GM18508 (cell line): Measurements from ENCODE around the gene PPFIA4.
"Not testable (repeated sequence)": the region's sequence is repeated elsewhere in the genome, so short reads cannot be mapped to it uniquely, and the experiment has no call there.

Experiments
- ATAC-seq: cut with Tn5 transposase; IDR thresholded peaks from one replicate; pipeline ENCODE4 v1.9.1; 2021; ENCODE audit warnings: moderate number of reproducible peaks; ENCODE audit not compliant: insufficient read depth, unreplicated experiment

The PPFIA4 gene

GRCh38 chr1:203026031-203026665 is at the start of gene PPFIA4:
TSS of gene PPFIA4 (plus strand) at chr1:203026491. CDS start at chr1:203039009, 12,518 bp downstream.
- no peak for ATAC-seq

GRCh38 chr1:202976633-202977032 is 49.7 kb upstream of the PPFIA4 start:
- ATAC-seq = no peak

DNA sequence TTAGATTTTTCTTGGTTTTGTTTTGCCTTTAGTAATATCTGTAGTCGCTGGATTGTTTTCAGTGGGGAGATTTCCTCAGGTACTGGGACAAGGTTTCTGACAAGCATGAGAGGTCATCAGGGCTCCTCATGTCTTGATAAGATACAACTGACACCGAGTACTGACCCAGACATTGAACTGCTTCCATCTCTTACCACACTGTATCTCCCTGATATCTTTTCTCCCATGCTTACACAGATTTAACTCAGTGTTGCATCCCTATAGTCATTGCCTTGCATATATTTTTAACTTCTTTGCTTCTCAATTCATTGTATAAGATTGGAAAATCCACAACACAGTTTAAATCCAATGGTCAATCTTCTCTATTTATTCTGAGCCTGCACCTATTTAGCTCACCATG is 46.8 kb upstream of the PPFIA4 start:
- no peak for ATAC-seq

DNA sequence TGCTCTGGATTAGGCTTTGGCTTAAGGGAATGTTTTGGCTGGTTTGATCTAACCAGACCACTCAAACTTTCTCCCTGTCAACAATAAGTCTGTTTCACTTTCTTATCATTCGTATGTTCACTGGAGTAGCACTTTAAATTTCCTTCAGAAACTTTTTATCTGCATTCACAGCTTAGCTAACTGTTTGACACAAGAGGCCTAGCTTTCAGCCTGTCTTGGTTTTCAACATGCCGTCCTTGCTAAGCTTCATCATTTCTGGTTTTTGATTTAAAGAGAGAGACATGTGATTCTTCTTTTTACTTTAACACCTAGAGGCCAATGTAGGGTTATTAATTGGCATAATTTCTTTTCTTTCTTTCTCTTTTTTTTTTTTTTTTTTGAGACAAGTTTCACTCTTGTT is 44.4 kb upstream of the PPFIA4 start:
- ATAC-seq = no peak

DNA sequence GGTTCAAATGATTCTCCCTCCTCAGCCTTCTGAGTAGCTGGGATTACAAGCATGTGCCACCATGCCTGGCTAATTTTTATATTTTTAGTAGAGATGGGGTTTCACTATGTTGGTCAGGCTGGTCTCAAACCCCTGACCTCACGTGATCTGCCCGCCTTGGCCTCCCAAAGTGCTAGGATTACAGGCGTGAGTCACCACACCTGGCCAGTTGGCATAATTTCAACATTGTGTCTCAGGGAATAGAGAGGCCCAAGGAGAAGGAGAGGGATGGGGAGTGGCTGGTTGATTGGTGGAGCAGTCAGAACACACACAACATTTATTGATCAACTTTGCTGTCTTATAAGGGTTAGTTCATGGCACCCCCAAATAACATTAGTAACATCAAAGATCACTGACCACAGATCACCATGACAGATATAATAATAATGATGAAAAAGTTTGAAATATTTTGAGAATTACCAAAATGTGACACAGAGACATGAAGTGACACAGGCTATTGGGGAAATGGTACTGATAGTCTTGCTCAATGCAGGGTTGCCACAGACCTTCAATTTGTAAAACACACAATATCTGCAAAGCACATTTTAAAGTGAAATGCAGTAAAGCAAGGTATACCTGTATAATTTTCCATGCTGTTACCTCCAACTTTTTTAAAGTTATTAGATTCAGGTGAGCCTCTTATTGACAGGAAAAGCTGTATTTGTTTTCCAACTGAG is 43.4 kb upstream of the PPFIA4 start:
- no peak for ATAC-seq

DNA sequence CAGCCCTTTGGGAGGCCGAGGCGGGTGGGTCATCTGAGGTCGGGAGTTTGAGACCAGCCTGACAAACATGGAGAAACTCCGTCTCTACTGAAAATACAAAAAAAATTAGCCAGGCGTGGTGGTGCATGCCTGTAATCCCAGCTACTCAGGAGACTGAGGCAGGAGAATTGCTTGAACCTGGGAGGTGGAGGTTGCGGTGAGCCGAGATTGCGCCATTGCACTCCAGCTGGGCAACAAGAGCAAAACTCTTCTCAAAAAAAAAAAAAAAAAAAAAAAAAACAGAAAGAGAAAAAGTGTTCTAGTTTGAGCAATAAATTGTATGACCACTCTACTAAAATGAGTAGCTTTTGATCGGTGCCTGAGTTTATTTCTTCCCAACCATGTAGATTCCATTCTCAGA is 40.2 kb upstream of the PPFIA4 start:
- ATAC-seq = not testable (repeated sequence)

DNA sequence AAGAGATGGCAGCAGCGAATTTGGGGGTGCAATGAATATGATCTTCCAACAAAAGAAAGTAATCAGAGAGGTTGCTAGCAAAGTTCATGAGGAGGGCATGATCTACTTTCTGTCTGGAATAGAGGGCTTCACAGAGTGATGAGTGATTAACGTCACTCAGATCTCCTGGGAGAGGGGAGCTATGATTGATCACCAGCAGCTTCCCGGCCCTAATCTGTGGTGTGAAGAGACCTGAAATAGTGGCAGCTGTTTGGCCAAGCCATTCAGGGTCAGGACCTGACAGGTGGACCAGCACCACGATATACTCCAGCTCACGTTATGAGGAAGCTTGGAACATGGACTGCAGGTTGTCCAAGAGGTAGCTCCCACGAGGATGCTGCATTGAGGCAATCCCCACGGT is 39.0 kb upstream of the PPFIA4 start:
- ATAC-seq = no peak

DNA sequence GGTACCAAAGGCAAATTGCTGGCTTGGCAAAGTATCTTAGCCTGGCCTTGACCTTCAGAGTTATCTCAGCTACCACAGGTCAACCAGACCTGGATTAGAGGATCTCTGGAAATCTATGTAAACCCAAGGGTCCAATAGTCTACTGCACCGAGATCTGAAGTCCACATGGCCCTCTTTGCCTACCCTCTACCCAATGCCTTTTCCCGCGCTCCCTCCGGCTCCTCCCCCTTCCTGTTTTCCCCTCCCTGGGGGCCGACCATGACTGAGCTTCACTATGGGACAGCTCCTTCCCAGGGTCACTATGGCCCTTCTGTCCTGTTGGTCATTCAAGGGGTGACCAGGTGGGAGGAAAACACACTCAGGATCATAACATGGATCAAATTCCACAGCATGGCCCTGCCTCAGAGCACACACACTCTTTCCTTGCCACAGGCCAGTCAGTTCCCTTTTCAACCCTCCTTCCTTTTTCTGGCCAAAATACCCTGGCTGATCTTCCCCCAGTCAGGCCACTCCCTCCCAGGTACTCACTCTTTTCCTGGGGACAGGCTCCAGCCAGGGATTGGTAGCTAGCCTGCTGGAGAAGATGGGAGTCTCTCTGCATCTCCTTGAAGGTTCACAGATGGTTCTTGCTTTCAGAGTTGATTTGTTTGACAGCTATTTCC is 38.2 kb upstream of the PPFIA4 start:
- ATAC-seq = no peak

DNA sequence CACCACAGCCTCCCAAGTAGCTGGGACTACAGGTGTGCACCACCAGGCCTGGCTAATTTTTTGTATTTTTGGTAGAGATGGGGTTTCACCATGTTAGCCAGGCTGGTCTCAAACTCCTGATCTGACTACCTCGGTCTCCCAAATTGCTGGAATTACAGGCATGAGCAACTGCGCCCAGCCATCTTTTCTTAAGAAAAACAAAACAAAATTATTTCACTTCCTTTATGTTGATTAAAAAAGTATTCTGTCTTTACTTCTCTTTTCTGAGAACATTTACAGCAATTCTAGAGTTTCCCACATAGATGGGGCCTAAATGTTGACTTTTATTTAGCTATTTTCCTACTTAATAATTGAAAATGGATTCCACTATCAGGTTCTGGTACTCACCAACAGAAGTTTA is 36.4 kb upstream of the PPFIA4 start:
- no peak for ATAC-seq

- ATAC-seq = no peak
Observed at GRCh38 chr1:202991112-202991511, 35.2 kb upstream of the PPFIA4 start.

DNA sequence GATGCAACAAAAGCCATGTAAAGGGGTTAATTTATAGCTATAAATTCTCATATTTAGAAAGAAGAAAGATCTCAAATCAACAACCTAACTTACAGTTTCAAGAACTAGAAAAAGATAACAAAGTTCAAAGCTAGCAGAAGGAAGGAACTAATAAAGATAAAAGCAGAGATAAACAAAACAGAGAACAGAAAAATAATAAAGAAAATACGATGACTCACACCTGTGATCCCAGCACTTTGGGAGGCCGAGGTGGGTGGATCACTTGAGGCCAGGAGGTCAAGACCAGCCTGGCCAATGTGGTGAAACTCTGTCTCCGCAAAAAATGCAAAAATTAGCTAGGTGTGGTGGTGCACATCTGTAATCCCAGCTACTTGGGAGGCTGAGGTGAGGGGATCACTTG is 31.5 kb upstream of the PPFIA4 start:
- no peak for ATAC-seq

- ATAC-seq = no peak
Observed at GRCh38 chr1:202998836-202999750, 27.2 kb upstream of the PPFIA4 start.

DNA sequence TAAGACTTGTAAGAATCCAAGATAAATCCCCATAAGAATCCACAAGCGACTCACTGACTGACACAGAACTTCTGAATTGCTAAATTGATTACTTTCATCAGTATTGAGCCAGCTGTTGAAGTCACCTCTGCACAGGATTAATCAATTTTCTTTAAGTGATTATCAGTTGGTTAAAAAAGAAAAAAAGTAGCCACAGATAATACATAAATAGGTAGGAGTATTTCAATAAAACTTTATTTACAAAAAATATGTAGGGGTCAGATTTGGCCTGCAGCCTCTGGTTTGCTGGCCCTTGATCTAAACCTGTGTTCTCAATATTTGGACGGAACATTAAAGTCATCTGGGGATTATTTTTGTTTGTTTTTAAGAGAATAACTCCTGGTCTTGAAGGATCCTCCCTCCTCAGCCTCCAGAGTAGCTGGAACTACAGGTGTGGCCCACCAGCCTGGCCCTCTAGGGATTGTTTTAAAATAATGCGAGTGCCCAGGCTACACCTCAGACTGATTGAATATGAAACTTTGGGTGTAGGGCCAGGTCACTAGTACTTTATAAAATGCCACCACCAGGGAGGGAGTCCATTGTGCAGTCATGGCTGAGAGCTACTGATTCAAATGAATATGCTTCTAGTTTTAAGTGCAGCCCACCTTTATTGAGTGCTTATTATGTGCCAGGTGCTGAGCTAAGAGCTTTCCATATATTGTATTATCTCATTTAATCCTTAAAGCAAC is 25.9 kb upstream of the PPFIA4 start:
- ATAC-seq = no peak

GRCh38 chr1:203001986-203002385 is 24.3 kb upstream of the PPFIA4 start:
- ATAC-seq = no peak

DNA sequence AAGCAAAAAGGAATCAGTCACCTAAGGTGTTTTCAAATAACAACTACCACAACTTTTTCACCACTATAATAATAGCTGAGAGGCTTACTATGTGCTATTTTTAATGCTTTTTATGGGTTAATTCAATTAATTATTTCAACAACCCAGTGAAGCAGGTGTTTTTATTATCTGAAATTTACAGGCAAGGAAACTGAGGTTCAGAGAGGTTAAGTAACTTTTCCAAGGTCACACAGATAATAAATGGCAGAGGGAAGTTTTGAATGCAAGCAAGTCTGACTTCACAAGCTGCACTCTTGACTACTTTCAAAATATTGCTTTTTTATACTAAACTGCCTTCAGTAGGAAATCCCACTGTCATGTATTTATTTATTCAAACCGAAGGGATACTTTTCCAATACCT is 23.3 kb upstream of the PPFIA4 start:
- ATAC-seq = no peak

DNA sequence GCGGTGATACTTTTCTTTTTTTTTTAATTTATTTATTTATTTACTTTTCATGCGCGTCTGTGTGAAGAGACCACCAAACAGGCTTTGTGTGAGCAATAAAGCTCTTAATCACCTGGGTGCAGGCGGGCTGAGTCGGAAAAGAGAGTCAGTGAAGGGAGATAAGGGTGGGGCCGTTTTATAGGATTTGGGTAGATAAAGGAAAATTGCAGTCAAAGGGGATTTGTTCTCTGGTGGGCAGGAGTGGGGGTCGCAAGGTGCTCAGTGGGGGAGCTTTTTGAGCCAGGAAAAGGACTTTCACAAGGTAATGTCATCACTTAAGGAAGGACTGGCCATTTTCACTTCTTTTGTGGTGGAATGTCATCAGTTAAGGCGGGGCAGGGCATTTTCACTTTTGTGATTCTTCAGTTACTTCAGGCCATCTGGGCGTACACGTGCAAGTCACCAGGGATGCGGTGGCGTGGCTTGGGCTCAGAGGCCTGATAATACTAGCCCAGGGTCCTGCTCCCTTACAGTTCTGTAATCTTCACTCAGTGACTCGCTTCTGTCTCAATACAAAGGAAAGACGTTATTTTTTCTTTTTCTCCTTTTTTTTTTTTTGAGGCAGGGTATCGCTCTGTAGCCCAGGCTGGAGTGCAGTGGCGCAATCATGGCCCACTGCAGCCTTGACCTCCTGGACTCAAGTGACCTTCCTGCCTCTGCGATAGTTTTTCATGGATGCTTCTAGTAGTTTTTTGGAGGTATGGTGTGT is 20.7 kb upstream of the PPFIA4 start:
- ATAC-seq = not testable (repeated sequence)

DNA sequence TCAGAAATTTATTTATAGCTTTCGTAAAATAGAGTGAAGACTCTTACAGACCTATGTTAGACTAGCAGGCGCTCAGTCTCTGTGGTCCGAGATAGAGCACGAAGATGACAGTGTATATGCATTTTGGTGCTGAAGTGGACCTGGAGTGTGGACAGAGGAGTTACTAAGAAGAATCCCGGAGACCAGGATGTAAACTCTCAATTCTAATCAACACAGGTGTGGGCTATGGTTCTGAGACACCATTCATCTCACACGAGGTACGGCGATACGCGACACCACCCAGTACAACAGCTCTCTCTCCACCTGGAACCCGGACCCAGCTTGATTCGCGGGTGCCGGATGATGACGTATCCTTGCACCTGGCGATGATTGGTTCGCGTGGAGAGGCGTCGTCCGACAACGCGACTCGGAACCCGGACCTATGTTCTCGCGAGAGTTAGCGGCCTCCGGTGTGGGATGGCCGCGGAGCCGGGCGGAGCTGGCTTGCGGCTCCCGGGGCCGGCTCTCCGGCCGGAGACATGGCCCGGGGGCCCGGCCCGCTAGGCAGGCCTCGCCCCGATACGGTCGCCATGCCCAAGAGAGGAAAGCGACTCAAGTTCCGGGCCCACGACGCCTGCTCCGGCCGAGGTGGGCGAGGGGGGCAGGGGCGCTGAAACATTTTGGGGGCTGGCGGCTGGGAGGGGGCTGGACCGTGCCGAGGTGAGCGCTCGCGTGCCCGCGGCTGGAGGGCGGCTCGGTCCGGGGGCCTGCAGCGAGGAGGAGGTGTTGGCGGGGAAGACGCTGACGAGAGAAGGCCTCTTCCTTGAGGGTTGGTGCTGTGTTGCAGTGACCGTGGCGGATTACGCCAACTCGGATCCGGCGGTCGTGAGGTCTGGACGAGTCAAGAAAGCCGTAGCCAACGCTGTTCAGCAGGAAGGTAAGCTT is 19.1 kb upstream of the PPFIA4 start, which contains the start of gene TMEM183A:
Gene TMEM183A (plus strand): TSS at position 427 of the 924 bp plus-strand sequence. CDS start 92 bp downstream, at position 519.
- peak; percentile 71 for ATAC-seq

- ATAC-seq = no peak
Observed at GRCh38 chr1:203009185-203009584, 17.1 kb upstream of the PPFIA4 start.
